Endothelial cell of coronary artery (primary cell): ENCODE results near the gene EGFL7. TPM values are rescaled to one million over a fixed set of nuclear protein-coding genes. Genes with fewer than 3 reads are reported as not detected.

Source experiments
- total RNA-seq: library from RNA; depleted of rRNA; stranded (reverse); fragments of >200 nt; gene quantifications from 2 replicates; pipeline ENCODE4 v1.2.3, GENCODE V29; 2014

EGFL7 gene
- total RNA-seq, result 318 and 599 TPM in 2 replicates

DNA sequence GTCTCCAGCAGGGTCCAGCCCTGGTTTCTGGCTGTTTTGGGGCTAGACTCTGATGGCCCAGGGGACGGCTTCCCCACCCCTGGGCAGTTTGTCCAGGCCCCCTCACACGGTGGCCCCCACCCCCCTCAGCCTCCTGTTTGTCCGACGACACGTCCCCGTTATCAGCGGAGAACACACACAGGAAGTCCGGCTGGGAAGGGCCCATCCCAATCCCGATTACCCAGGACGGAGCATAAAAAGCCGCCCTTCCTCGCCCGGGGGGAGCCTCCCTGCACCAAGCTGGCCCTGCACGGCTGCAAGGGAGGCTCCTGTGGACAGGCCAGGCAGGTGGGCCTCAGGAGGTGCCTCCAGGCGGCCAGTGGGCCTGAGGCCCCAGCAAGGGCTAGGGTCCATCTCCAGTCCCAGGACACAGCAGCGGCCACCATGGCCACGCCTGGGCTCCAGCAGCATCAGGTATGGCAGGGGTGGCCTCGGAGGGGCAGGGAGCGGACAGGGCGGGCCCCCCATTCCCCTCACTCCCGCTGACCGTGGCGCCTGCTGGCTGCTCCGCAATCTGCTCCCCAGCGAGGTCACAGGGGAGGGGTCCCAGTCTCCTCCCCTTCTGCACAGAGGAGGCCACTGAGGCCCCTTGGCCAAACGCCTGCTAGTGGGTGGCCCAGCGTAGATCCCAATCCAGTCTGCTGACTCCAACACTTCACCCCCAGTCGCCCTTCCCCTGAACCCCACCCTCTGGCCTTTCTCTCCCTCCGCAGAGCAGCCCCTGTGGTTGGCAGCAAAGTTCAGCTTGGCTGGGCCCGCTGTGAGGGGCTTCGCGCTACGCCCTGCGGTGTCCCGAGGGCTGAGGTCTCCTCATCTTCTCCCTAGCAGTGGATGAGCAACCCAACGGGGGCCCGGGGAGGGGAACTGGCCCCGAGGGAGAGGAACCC, at the start of gene EGFL7:
EGFL7 (plus strand) TSS at position 261 of the 926 bp plus-strand sequence. CDS start 5,367 bp downstream, outside the sequence.

DNA sequence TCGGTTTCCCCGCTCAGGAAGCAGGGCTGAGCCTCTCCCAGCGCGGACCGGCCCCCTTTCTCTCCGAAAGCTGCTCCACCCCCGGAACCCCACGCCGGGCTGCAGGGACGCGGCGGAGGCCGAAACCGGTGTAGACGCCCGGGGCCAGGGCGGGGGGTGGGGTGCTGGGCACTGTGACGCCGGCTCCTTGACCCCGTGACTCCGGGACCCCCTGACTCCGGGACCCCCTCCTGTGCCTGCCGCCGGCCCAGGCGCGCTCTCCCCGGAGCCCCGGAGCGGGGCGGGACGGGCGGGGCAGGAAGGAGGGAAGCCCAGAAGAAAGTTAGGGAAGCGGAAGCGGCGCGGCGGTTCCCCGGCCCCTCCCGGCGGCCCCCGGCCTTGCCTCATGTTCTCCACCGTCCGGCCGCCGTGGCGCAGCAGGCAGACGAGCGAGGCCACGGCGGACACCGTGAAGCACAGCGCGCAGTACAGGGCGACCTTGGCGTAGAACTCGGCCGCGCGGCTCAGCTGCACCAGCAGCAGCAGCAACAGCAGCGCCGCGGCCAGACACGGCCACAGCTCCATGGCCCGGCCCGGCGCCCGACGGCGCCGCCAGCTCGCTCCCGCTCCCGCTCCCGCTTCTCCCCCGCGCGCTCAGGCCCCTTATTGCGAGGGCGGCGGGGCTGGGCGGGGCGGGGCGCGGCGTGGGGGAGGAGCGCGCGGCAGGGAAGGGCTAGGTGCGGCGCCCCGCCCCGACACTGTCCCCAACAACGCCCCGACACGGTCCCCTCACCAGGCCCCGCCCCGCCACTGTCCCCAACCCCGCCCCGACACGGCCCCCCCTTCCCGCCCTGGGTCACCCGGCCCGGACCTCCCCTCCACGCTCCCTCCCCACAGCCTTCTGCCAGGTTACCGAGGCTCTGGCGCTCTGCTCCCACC, 24.3 kb downstream of the EGFL7 start, which contains the start of gene AGPAT2:
AGPAT2 (minus strand) TSS at position 664 of the 918 bp plus-strand sequence; CDS start at position 564, 100 bp downstream.

DNA sequence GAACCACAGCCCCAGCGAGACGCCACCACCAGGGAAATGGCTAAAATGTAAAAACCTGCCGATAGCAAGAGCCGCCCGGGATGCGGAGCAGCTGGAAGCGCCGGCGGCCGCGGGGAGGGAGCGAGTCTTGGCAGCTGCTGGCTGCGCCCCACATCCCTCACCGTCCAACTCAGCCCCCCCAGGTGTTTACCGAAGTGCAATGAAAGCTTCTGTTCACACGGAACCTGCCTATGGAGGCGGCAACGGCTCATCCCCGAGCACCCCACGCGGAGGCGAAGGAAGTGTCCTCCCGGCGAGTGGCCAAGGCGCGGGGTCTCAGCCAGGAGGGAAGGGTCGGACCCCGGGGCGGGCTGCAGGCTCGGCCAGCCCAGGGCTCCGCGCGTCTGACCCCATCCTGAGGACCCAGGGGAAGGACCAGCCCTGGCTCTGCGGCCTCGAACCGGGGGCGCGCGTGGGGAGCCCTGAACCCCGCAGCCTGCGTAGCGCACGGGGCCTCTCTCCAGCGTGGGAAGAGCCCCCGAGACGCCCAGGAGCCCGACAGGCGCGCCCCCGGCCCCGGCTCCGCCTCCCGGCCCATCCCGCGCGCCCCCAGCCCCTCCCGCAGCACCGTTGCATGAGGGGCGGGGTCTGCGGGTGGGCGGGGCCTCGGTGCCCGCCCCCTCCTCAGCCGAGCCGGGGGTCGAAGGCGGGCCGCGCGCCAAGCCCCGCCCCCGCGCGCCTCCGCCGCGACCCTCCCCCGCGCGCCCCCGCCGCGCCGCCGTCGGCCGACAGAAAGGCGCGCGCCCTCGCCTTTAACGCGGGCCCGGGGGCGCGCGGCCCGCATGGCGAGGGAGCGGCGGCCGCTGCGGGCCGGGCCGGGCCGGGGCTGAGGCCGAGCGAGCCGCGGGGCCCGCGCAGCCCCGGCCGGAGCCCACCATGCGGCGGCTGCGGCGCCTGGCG, 49.3 kb downstream of the EGFL7 start, which contains the start of gene DIPK1B:
DIPK1B (plus strand) TSS at position 822 of the 939 bp plus-strand sequence; CDS start at position 916, 94 bp downstream.

Other genes starting within 250 kb of the EGFL7 start
- 4.9 and 6.5 TPM in 2 replicates for gene INPP5E, start 223.1 kb upstream of the EGFL7 start, total RNA-seq
- gene SEC16A, start 179.9 kb upstream of the EGFL7 start, total RNA-seq, result 17.7 and 24.4 TPM in 2 replicates
- 109 and 129 TPM in 2 replicates for gene NOTCH1, start 116.9 kb upstream of the EGFL7 start, total RNA-seq
- gene AGPAT2, start 24.5 kb downstream of the EGFL7 start, total RNA-seq, result 31.4 and 36.0 TPM in 2 replicates
- gene DIPK1B, start 49.7 kb downstream of the EGFL7 start, total RNA-seq, result 100 and 125 TPM in 2 replicates
- gene LCN10, start 80.0 kb downstream of the EGFL7 start, total RNA-seq, result not detected in 2 replicates
- not detected in 2 replicates for gene LCN6, start 85.6 kb downstream of the EGFL7 start, total RNA-seq
- not detected in 2 replicates for gene LCN8, start 95.3 kb downstream of the EGFL7 start, total RNA-seq
- gene LCN15, start 101.6 kb downstream of the EGFL7 start, total RNA-seq, result not detected in 2 replicates
- 73.7 and 78.5 TPM in 2 replicates for gene TMEM141, start 128.4 kb downstream of the EGFL7 start, total RNA-seq
- under 0.01 and 1.1 TPM in 2 replicates for gene CCDC183, start 133.4 kb downstream of the EGFL7 start, total RNA-seq
- gene RABL6, start 145.0 kb downstream of the EGFL7 start, total RNA-seq, result 73.3 and 80.5 TPM in 2 replicates
- 0.45 and 2.2 TPM in 2 replicates for gene AJM1, start 179.6 kb downstream of the EGFL7 start, total RNA-seq
- 189 and 196 TPM in 2 replicates for gene PHPT1, start 186.5 kb downstream of the EGFL7 start, total RNA-seq
- gene MAMDC4, start 189.4 kb downstream of the EGFL7 start, total RNA-seq, result 0.81 and 4.9 TPM in 2 replicates
- 442 and 468 TPM in 2 replicates for gene EDF1, start 203.4 kb downstream of the EGFL7 start, total RNA-seq
- 11.6 and 16.9 TPM in 2 replicates for gene TRAF2, start 223.6 kb downstream of the EGFL7 start, total RNA-seq